Muscle of leg (tissue), 11 donors: ENCODE data around the gene ACY1. TPM values are rescaled to one million over a fixed set of nuclear protein-coding genes. Genes with fewer than 3 reads are reported as not detected.

ENCODE experiments used
- DNase-seq: peaks from one replicate; pipeline ENCODE4 v3.0.0; 2013
- H3K27ac ChIP-seq: one replicate; pipeline ENCODE4 v1.5.1; 2013; ENCODE audit warnings: mild to moderate bottlenecking, low read length, control low read depth
- H3K27me3 ChIP-seq: one replicate; pipeline ENCODE4 v1.6.1; 2013; ENCODE audit warnings: low read length; ENCODE audit not compliant: control insufficient read depth, insufficient read depth
- H3K36me3 ChIP-seq: one replicate; pipeline ENCODE4 v1.6.1; 2013; ENCODE audit warnings: low read length; ENCODE audit not compliant: control insufficient read depth, insufficient read depth
- H3K4me1 ChIP-seq: one replicate; pipeline ENCODE4 v1.6.1; 2013; ENCODE audit warnings: low read length; ENCODE audit not compliant: control insufficient read depth, insufficient read depth
- H3K4me3 ChIP-seq: one replicate; pipeline ENCODE4 v1.5.1; 2013; ENCODE audit warnings: low read length, control low read depth
- H3K9me3 ChIP-seq: replicated peaks from 2 replicates; pipeline ENCODE4 v1.6.1; 2013; ENCODE audit warnings: low read depth, low read length; ENCODE audit not compliant: control insufficient read depth
- WGBS: methylation state at CpG from one replicate; pipeline ENCODE4 v1.1.5; 2013; ENCODE audit warnings: missing lambda C conversion rate; ENCODE audit not compliant: insufficient coverage; 5-methylcytosine and 5-hydroxymethylcytosine counted together
- polyA plus RNA-seq, 8 donors: library from polyadenylated mRNA; unstranded; fragments of 120-200 nt; gene quantifications; one replicate each; pipeline versions ENCODE4 v1.2.1 to v1.2.3, GENCODE V29; 2013; ENCODE audit warnings: inconsistent platforms in 1 of 8, low replicate concordance in 1 of 8; ENCODE audit not compliant: insufficient read length in 8 of 8, insufficient read depth in 1 of 8
- total RNA-seq: library from RNA; stranded (reverse); fragments of 120-200 nt; gene quantifications from one replicate; pipeline ENCODE4 v1.2.4, GENCODE V29; 2013

ACY1 gene
- total and polyA plus RNA-seq, 9 donors, result 10.2 to 20.7 (median 13.8) TPM

DNA sequence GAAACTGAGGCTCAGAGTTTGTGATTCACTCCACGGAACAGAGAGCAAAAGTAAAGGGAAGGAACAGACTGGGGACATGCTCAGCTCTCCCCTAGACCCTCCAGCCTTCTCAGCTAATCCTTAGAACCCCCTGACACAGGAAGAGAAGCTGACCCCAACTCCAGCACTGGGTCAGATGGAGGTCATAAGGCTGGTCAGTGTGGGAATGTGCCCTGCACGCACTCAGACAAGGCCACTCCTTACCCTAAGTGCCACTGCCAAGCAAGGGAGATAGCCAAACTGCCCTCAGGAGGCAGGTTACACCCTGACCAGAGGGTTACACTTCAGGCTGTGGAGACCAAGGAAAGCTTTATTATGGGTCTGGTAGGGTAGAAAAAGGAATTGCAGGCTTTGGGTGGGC, 11.2 kb downstream of the ACY1 start:
- Histone ChIP-seq H3K27ac (no peak overlapping the region), H3K4me3 (peak overlapping the region; percentile 95), H3K9me3 (no peaks in the 10 kb centered on the region), H3K27me3 (no peaks in the 10 kb centered on the region), H3K36me3 (peaks cover 36% of the 10 kb centered on the region), H3K4me1 (peaks cover 16% of the 10 kb centered on the region)
- DNase-seq, result no peak
- no CpG with 5 or more reads among the region's 2 CpGs for WGBS

DNA sequence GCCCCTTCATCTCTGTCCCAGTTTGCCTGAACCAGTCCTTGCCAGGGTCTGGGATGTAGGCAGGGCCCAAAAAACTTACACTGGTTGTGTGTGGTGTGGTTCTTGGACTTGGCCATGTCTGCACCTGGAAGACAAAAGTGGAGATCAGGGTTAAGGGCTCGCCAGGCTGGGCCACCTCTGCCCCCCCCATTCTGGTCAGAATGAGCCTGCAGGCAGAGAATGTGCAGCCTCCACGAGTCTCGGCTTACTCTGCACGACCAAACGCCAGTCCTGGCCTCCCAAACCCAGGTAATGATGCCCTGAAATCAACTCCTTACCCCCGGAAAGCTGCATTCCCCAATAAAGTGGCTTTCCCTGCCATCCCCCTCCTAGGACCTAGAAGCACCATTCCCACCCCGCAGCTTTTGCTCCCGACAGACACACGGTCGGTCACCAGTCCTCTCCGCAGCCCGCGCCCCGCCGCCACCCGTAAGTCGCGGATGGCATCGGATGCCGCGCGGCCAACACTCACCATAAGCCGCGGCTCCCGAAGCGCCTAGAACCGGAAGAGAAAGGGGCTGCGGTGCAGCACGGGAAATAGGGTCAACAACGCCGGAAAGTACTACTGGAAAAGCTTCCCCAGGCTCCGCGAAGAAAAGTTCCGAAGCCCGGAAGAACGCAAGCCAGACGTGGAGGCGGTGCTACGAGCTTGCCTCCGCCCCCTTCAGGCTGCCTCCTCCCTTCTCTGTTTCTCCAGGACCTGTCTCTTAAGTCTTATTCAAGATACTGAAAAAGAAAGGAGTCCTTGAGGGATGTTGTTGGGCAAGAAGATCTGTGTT, 12.2 kb downstream of the ACY1 start, which contains the start of gene RPL29:
RPL29 (minus strand) TSS at position 550 of the 818 bp plus-strand sequence; CDS start at position 116, 434 bp downstream.
- Histone ChIP-seq H3K27me3 (no peaks in the 10 kb centered on the region), H3K36me3 (peaks cover 34% of the 10 kb centered on the region), H3K4me1 (peaks cover 14% of the 10 kb centered on the region), H3K27ac (peak within 1 kb of the TSS; percentile 91), H3K4me3 (peak within 1 kb of the TSS; percentile 95), H3K9me3 (no peaks in the 10 kb centered on the region)
- DNase-seq, result peak; percentile 98
- 0% methylated on average over 30 of the region's 40 CpGs for WGBS

DNA sequence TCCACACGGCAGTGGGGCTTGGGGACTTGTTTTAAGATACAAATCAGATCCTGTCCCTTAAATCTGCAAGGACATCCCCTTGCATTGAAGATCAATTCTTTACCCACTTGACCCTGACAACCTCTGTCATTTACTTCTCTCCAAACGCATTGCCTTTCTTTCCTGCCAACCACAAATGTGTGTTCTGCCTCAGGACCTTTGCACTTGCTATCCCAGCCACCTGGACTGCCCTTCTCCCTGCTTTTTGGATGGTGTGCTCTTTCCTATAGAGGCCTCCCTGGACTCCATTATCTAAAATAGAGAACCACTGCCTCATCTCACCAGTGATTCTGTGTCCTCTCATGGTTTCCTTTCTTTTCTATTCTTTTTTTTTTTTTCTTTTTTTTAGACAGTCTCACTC, 13.8 kb downstream of the ACY1 start:
- Histone ChIP-seq H3K27ac (no peak overlapping the region), H3K4me3 (no peak overlapping the region), H3K9me3 (no peaks in the 10 kb centered on the region), H3K27me3 (no peaks in the 10 kb centered on the region), H3K36me3 (peaks cover 26% of the 10 kb centered on the region), H3K4me1 (peaks cover 20% of the 10 kb centered on the region)
- DNase-seq, result no peak
- 51% methylated on average over 2 of the region's 2 CpGs for WGBS

DNA sequence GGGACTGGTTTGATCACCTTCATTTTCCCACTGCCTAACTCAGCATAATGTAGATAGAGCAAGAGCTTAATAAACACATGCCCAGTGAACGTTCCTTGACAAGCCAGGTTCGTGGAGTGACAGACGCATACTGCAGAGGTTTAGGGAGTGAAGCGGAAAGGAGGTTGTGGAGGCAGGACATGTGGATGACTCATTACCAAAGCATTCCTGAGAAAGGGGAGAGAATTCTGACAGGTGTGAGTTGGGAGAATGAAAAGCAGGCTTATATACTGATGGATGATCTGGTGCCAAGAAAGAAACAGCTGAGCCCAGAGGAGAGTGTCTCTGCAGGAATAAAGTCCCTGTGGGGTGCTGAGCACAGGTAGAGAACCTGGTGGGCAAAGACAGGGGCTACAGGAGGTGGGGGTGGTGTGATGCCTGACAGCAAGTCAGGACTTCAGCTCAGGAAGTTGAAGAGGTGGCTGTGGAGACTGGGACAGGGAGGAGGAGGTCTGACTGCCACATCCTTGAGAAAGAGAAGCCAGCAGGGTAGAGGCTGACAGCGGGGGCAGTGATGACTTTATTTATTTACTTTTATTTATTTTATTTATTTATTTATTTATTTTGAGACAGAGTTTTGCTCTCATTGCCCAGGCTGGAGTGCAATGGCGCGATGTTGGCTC, 14.7 kb downstream of the ACY1 start:
- no peak for DNase-seq
- Histone ChIP-seq H3K4me1 (peaks cover 19% of the 10 kb centered on the region), H3K27ac (no peak overlapping the region), H3K27me3 (no peaks in the 10 kb centered on the region), H3K4me3 (no peak overlapping the region), H3K36me3 (peaks cover 17% of the 10 kb centered on the region), H3K9me3 (no peaks in the 10 kb centered on the region)
- 46% methylated on average over 5 of the region's 7 CpGs for WGBS

DNA sequence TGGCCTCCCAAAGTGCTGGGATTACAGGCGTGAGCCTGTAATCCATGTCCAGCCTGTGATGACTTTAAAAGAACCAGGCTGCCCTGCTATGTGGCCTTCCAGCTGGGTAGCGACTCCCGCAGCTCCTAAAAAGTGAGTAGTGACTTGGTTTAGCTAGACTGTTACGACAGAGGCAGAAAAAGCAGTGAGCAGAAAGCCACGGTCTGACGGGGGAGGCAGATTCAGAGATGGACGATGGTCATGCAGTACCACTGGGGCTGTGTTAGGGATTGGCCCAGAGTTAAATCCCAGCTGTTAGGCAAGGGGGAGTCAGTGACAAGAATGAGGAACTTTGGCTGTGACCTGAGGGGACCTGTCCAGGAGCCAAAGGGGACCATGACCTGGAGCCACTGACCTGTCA, 15.4 kb downstream of the ACY1 start:
- H3K27me3 ChIP-seq, result no peaks in the 10 kb centered on the region
- no peak for DNase-seq
- peaks cover 22% of the 10 kb centered on the region for H3K4me1 ChIP-seq
- H3K9me3 ChIP-seq, result no peaks in the 10 kb centered on the region
- 62% methylated on average over 7 of the region's 7 CpGs for WGBS
- peaks cover 12% of the 10 kb centered on the region for H3K36me3 ChIP-seq
- H3K4me3 ChIP-seq, result no peak overlapping the region
- no peak overlapping the region for H3K27ac ChIP-seq

DNA sequence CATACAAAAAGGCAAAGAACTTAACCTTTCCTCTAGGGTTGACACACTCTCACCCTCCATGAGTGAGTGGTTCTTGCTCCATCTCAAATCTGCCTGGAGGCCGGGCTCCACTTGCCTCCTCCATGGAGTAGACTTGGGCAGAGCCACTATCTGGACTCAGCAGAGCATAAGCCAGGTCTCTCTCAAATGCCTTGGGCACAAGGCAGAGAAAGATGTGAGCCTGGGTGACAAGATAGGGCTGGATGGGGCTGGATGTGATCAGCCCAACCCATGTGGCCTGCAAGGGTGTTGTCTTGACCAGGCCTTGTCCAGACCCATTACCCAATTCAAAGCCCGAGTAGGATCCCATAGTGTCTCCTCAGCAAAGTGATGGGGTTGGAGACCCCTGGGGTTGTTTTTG, 16.5 kb downstream of the ACY1 start:
- DNase-seq, result no peak
- H3K36me3 ChIP-seq, result peaks cover 2% of the 10 kb centered on the region
- peaks cover 2% of the 10 kb centered on the region for H3K27me3 ChIP-seq
- H3K27ac ChIP-seq, result no peak overlapping the region
- peaks cover 23% of the 10 kb centered on the region for H3K4me1 ChIP-seq
- WGBS, result 90% methylated on average over 2 of the region's 2 CpGs
- no peak overlapping the region for H3K4me3 ChIP-seq
- no peaks in the 10 kb centered on the region for H3K9me3 ChIP-seq

DNA sequence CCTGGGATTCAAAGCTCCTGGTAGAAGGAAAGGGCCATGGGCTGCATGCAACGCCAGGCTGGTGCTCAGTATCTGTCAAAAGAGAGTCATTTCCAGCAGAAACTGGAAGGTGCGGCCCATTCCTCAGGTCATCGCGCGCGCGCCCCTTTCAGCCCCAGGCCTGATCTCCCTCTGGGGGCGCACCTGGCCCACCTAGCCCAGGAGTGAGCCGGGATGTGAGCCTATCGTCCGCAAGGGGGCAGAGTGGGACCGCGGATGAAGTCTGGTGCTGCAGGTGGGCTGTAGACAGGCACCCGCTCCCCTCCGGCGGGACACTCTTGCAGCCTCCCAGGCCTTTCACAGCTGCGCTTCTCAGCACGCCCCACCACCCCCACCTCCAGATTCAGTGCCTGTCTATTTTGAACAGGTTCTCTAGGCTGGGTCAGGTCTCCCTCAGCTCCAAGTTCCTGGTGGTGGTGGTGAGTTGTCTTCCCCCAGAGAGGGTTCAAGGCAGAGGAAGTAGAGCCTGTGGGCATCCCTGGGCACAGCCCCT, 18.2 kb downstream of the ACY1 start:
- no peak overlapping the region for H3K4me3 ChIP-seq
- H3K4me1 ChIP-seq, result peaks cover 38% of the 10 kb centered on the region
- no peaks in the 10 kb centered on the region for H3K9me3 ChIP-seq
- DNase-seq, result peak; percentile 78
- no peak overlapping the region for H3K27ac ChIP-seq
- peaks cover 2% of the 10 kb centered on the region for H3K27me3 ChIP-seq
- no peaks in the 10 kb centered on the region for H3K36me3 ChIP-seq
- 2% methylated on average over 15 of the region's 18 CpGs for WGBS

DNA sequence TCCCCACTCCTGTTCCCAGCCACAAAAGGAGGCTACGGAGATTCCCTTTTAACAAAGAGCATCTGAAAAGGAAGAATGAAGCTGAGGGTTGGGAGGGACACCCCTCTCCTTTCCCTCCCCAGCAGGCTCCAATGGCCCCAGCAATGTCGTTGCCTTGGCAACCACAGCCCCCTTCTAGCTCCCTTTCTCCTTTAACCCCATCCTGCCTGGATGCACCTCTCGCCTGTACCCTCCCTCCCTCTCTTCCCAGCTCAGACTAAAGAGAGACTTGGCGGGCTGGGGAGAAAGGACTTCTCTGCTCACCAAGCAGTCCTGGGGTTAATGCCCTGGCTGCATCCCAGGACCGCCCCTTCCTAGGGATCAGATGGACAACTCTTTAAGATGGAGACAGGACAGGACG, 19.4 kb downstream of the ACY1 start:
- no peak for DNase-seq
- Histone ChIP-seq H3K4me3 (no peak overlapping the region), H3K9me3 (no peaks in the 10 kb centered on the region), H3K4me1 (peaks cover 42% of the 10 kb centered on the region), H3K27ac (no peak overlapping the region), H3K27me3 (peaks cover 2% of the 10 kb centered on the region), H3K36me3 (no peaks in the 10 kb centered on the region)
- WGBS, result no CpG with 5 or more reads among the region's 6 CpGs

DNA sequence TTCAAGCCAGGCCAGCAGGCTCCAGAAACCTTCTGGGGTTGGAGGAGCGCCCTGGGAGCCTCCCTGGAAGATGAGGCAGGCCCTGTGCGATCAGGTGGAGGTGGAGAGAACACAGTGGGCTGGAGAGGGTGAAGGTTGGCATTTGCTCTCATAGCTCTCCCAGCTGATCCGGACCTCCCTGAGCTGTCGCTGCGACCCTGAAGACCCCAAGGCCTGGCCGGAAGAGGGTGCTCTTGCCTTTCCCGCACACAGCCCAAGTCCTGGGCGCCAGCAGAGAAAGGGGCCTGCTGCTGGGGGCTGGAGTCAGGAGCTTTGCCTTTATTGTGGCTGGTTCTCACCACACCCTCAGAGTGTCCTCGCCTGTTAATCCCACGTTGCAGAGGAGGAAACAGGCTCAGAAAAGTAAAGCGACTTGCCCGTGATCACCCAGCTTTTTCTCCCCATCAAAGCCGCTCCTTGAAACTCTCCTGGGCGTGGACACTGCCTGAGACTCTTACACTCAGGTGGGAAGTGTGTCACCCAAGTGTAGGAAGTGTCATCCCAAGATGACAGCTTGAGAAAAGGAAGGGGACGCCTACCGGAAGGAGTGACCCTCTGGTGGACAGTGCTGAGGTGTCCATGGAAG, 20.9 kb downstream of the ACY1 start:
- no peaks in the 10 kb centered on the region for H3K9me3 ChIP-seq
- WGBS, result 16% methylated on average over 10 of the region's 16 CpGs
- H3K27me3 ChIP-seq, result peaks cover 2% of the 10 kb centered on the region
- peak; percentile 88 for DNase-seq
- H3K4me1 ChIP-seq, result peaks cover 42% of the 10 kb centered on the region
- H3K36me3 ChIP-seq, result no peaks in the 10 kb centered on the region
- no peak overlapping the region for H3K27ac ChIP-seq
- H3K4me3 ChIP-seq, result no peak overlapping the region

DNA sequence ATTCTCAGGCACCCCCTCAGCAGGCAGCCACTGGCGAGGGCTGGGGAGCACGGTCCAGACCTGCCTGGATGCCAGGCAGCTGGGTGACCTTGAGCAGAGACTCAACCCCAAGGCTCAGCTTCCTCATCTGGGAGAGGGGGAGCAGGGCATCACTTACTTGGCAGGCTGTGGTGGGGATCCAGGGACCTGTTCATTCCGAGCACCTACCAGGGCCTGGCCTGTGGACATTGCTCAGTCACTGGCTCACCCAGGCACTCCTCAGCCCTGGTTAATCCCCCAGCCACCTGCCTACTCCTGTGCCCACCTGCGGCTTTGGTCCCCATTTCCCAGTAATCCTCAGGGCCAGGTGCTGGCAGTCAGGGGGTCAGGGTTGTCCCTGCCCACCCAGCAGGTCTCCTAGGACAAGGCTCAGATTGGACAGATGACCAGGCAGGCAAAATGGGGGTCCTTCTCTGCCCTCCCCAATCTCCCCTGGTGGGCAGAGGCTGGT, 21.6 kb downstream of the ACY1 start:
- Histone ChIP-seq H3K27me3 (peaks cover 2% of the 10 kb centered on the region), H3K4me1 (peaks cover 42% of the 10 kb centered on the region), H3K4me3 (no peak overlapping the region), H3K9me3 (no peaks in the 10 kb centered on the region), H3K36me3 (no peaks in the 10 kb centered on the region), H3K27ac (peak overlapping the region; percentile 66)
- DNase-seq, result no peak
- 64% methylated on average over 4 of the region's 4 CpGs for WGBS
